Naive thymus-derived CD8-positive, alpha-beta T cell (primary cell): ENCODE measurements around the gene NEUROG1. TPM values are rescaled to one million over a fixed set of nuclear protein-coding genes. Genes with fewer than 3 reads are reported as not detected.
A peak's percentile ranks its signal among the peaks of the same experiment; 100 is the strongest.
"Not testable (repeated sequence)": the region's sequence is repeated elsewhere in the genome, so short reads cannot be mapped to it uniquely, and the experiment has no call there.

Experiments used
- ATAC-seq, 2 donors: fragments of 150-1000 bp; cut with Tn5 transposase in 1 of 2; sonication (Bioruptor Pico), chemical (Tn5 transposase) in 1 of 2; 1 replicate in 1 of 2; 2 replicates in 1 of 2; pipeline ENCODE4 v1.10.0; 2021; ENCODE audit warnings: mild to moderate bottlenecking in 2 of 2, moderate library complexity in 2 of 2
- POLR2A ChIA-PET: fragments of 350-600 bp; sonication (Branson Sonifier 250); formaldehyde crosslinking; loops from one replicate; lab custom pipeline; 2021; ENCODE audit warnings: antibody characterized with exemption; lab: Charles Lee
- DNase-seq, 10 donors: peaks; one replicate each; pipeline versions ENCODE4 v3.0.0 to v3.0.0-alpha.2; 2020 to 2022
- H3K27ac Mint-ChIP-seq, 10 donors: one replicate each; pipeline ENCODE4 v1.8.0; 2020 to 2022; ENCODE audit warnings: mild to moderate bottlenecking in 10 of 10, mixed read lengths in 10 of 10, moderate library complexity in 4 of 10, inconsistent platforms in 1 of 10
- H3K27me3 Mint-ChIP-seq, 5 donors: one replicate each; pipeline ENCODE4 v1.8.0; 2021 to 2022; ENCODE audit warnings: mixed read lengths in 5 of 5
- H3K36me3 Mint-ChIP-seq, 3 donors: one replicate each; pipeline ENCODE4 v1.8.0; 2020 to 2022; ENCODE audit warnings: mixed read lengths in 3 of 3, mild to moderate bottlenecking in 2 of 3, inconsistent platforms in 1 of 3
- H3K4me1 Mint-ChIP-seq, 4 donors: one replicate each; pipeline ENCODE4 v1.8.0; 2021 to 2022; ENCODE audit warnings: mixed read lengths in 4 of 4
- H3K4me3 Mint-ChIP-seq, 10 donors: one replicate each; pipeline ENCODE4 v1.8.0; 2020 to 2022; ENCODE audit warnings: mild to moderate bottlenecking in 10 of 10, mixed read lengths in 10 of 10, moderate library complexity in 6 of 10, inconsistent platforms in 1 of 10
- H3K9me3 Mint-ChIP-seq, 9 donors: one replicate each; pipeline ENCODE4 v1.8.0; 2020 to 2022; ENCODE audit warnings: mixed read lengths in 9 of 9, mild to moderate bottlenecking in 3 of 9, inconsistent platforms in 1 of 9, moderate library complexity in 1 of 9
- polyA plus RNA-seq, 3 donors: library from polyadenylated mRNA; unstranded; fragments of 300-500 nt; fragmentation: Illumina TruSeq; gene quantifications; one replicate each; pipeline ENCODE4 v1.2.3, GENCODE V29; 2021
- total RNA-seq, 8 experiments: library from RNA in 2 of 8; stranded (reverse) in 2 of 8; gene quantifications; one replicate each; pipeline ENCODE4 v1.2.3 and lab custom pipeline; 2021 to 2026

The NEUROG1 gene
- total and polyA plus RNA-seq, 5 experiments from 2014 or later: not detected

GRCh38 chr5:135543001-135543484, 7.3 kb upstream of the NEUROG1 start:
- Mint-ChIP-seq H3K9me3 (no peaks in the 10 kb centered on the region), H3K4me3 (peak overlapping the region; percentile 59 to 88 (median 75)), H3K27me3 (peaks cover 43 to 99% (median 75%) of the 10 kb centered on the region in 5 donors), H3K27ac (no peak overlapping the region), H3K36me3 (no peaks in the 10 kb centered on the region), H3K4me1 (peaks cover 6 to 19% (median 16%) of the 10 kb centered on the region in 4 donors)
- ATAC-seq (no peak), DNase-seq (no peak)
- POLR2A ChIA-PET: no interaction called here

- POLR2A ChIA-PET: no interaction called here
- Mint-ChIP-seq H3K27ac (no peak overlapping the region), H3K4me1 (peaks cover 6 to 19% (median 16%) of the 10 kb centered on the region in 4 donors), H3K9me3 (no peaks in the 10 kb centered on the region), H3K27me3 (peaks cover 48 to 99% (median 79%) of the 10 kb centered on the region in 5 donors), H3K36me3 (no peaks in the 10 kb centered on the region), H3K4me3 (no peak overlapping the region)
- ATAC-seq (no peak), DNase-seq (no peak)
Measured at GRCh38 chr5:135541807-135542502, 6.2 kb upstream of the NEUROG1 start.

GRCh38 chr5:135539430-135540005, 3.8 kb upstream of the NEUROG1 start:
- no peak for ATAC-seq
- Mint-ChIP-seq H3K27me3 (peaks cover 39 to 94% (median 72%) of the 10 kb centered on the region in 5 donors), H3K4me1 (peaks cover 6 to 23% (median 20%) of the 10 kb centered on the region in 4 donors), H3K4me3 (no peak overlapping the region), H3K27ac (no peak overlapping the region), H3K36me3 (no peaks in the 10 kb centered on the region), H3K9me3 (no peaks in the 10 kb centered on the region)
- POLR2A ChIA-PET: no interaction called here
- no peak for DNase-seq

GRCh38 chr5:135538261-135538660, 2.5 kb upstream of the NEUROG1 start:
- no peak for ATAC-seq
- Mint-ChIP-seq H3K27me3 (peaks cover 46 to 95% (median 77%) of the 10 kb centered on the region in 5 donors), H3K9me3 (no peaks in the 10 kb centered on the region), H3K36me3 (no peaks in the 10 kb centered on the region), H3K27ac (no peak overlapping the region), H3K4me3 (no peak overlapping the region), H3K4me1 (peaks cover 2 to 17% (median 14%) of the 10 kb centered on the region in 4 donors)
- POLR2A ChIA-PET: no interaction called here
- DNase-seq: no peak

GRCh38 chr5:135537745-135538144, 2.0 kb upstream of the NEUROG1 start:
- H3K9me3 Mint-ChIP-seq: no peaks in the 10 kb centered on the region
- POLR2A ChIA-PET: no interaction called here
- ATAC-seq: no peak
- H3K27me3 Mint-ChIP-seq: peaks cover 45 to 95% (median 77%) of the 10 kb centered on the region in 5 donors
- peaks cover 0 to 13% (median 9%) of the 10 kb centered on the region in 4 donors for H3K4me1 Mint-ChIP-seq
- H3K36me3 Mint-ChIP-seq: no peaks in the 10 kb centered on the region
- H3K4me3 Mint-ChIP-seq: no peak overlapping the region
- DNase-seq: no peak
- H3K27ac Mint-ChIP-seq: no peak overlapping the region

GRCh38 chr5:135537271-135537670, 1.5 kb upstream of the NEUROG1 start:
- Mint-ChIP-seq H3K27me3 (peaks cover 45 to 95% (median 79%) of the 10 kb centered on the region in 5 donors), H3K9me3 (no peaks in the 10 kb centered on the region), H3K4me3 (no peak overlapping the region), H3K4me1 (peaks cover 0 to 13% (median 8%) of the 10 kb centered on the region in 4 donors), H3K27ac (no peak overlapping the region), H3K36me3 (no peaks in the 10 kb centered on the region)
- POLR2A ChIA-PET: no interaction called here
- DNase-seq (no peak), ATAC-seq (no peak)

GRCh38 chr5:135535420-135535819, 344 bp downstream of the NEUROG1 start:
- H3K36me3 Mint-ChIP-seq: no peaks in the 10 kb centered on the region
- ATAC-seq (no peak), DNase-seq (no peak)
- no peak overlapping the region for H3K27ac Mint-ChIP-seq
- H3K4me3 Mint-ChIP-seq: peak overlapping the region in 1 of 10 donors; percentile 30
- H3K4me1 Mint-ChIP-seq: peaks cover 0 to 10% (median 8%) of the 10 kb centered on the region in 4 donors
- POLR2A ChIA-PET: no interaction called here
- peaks cover 0 to 4% (median 0%) of the 10 kb centered on the region in 9 donors for H3K9me3 Mint-ChIP-seq
- H3K27me3 Mint-ChIP-seq: peaks cover 44 to 95% (median 78%) of the 10 kb centered on the region in 5 donors

GRCh38 chr5:135534609-135535419, 950 bp downstream of the NEUROG1 start:
- no peaks in the 10 kb centered on the region for H3K36me3 Mint-ChIP-seq
- H3K4me3 Mint-ChIP-seq: peak overlapping the region in 5 of 10 donors; percentile 5 to 69 (median 41)
- POLR2A ChIA-PET: no interaction called here
- H3K4me1 Mint-ChIP-seq: peaks cover 0 to 10% (median 8%) of the 10 kb centered on the region in 4 donors
- H3K9me3 Mint-ChIP-seq: peaks cover 0 to 9% (median 0%) of the 10 kb centered on the region in 9 donors
- ATAC-seq (no peak), DNase-seq (no peak)
- no peak overlapping the region for H3K27ac Mint-ChIP-seq
- H3K27me3 Mint-ChIP-seq: peaks cover 42 to 95% (median 78%) of the 10 kb centered on the region in 5 donors

- H3K9me3 Mint-ChIP-seq: peaks cover 0 to 9% (median 0%) of the 10 kb centered on the region in 9 donors
- peaks cover 0 to 10% (median 8%) of the 10 kb centered on the region in 4 donors for H3K4me1 Mint-ChIP-seq
- no peak for DNase-seq
- POLR2A ChIA-PET: no interaction called here
- H3K36me3 Mint-ChIP-seq: no peaks in the 10 kb centered on the region
- H3K4me3 Mint-ChIP-seq: no peak overlapping the region
- peaks cover 37 to 89% (median 70%) of the 10 kb centered on the region in 5 donors for H3K27me3 Mint-ChIP-seq
- no peak for ATAC-seq
- H3K27ac Mint-ChIP-seq: no peak overlapping the region
Measured at GRCh38 chr5:135533794-135534193, 2.0 kb downstream of the NEUROG1 start.

GRCh38 chr5:135533334-135533733, 2.4 kb downstream of the NEUROG1 start:
- Mint-ChIP-seq H3K27ac (no peak overlapping the region), H3K27me3 (peaks cover 35 to 84% (median 65%) of the 10 kb centered on the region in 5 donors)
- POLR2A ChIA-PET: no interaction called here

GRCh38 chr5:135529576-135529975, 6.2 kb downstream of the NEUROG1 start:
- DNase-seq, H3K27ac Mint-ChIP-seq, POLR2A ChIA-PET, ATAC-seq, H3K36me3 Mint-ChIP-seq, H3K4me3 Mint-ChIP-seq, H3K4me1 Mint-ChIP-seq, H3K9me3 Mint-ChIP-seq: not testable (repeated sequence)
- H3K27me3 Mint-ChIP-seq: peaks cover 27 to 82% (median 61%) of the 10 kb centered on the region in 5 donors

More at GRCh38 chr5:135533334-135533733, 2.4 kb downstream of the NEUROG1 start:
- Mint-ChIP-seq H3K4me3 (no peak overlapping the region), H3K4me1 (peaks cover 0 to 10% (median 8%) of the 10 kb centered on the region in 4 donors), H3K9me3 (peaks cover 0 to 9% (median 0%) of the 10 kb centered on the region in 9 donors), H3K36me3 (no peaks in the 10 kb centered on the region)
- DNase-seq (no peak), ATAC-seq (no peak)

GRCh38 chr5:135526924-135527323, 8.8 kb downstream of the NEUROG1 start:
- peaks cover 21 to 80% (median 55%) of the 10 kb centered on the region in 5 donors for H3K27me3 Mint-ChIP-seq
- POLR2A ChIA-PET: no interaction called here
- DNase-seq: no peak
- ATAC-seq: no peak
- peaks cover 0 to 2% (median 0%) of the 10 kb centered on the region in 3 donors for H3K36me3 Mint-ChIP-seq
- H3K27ac Mint-ChIP-seq: no peak overlapping the region
- no peaks in the 10 kb centered on the region for H3K4me1 Mint-ChIP-seq
- H3K9me3 Mint-ChIP-seq: peaks cover 0 to 17% (median 6%) of the 10 kb centered on the region in 9 donors
- H3K4me3 Mint-ChIP-seq: no peak overlapping the region
